ENCODE measurements around the gene DBH. TPM values are rescaled to one million over a fixed set of nuclear protein-coding genes. Genes with fewer than 3 reads are reported as not detected.
"Not testable (repeated sequence)": the region's sequence is repeated elsewhere in the genome, so short reads cannot be mapped to it uniquely, and the experiment has no call there.

Gene DBH
- total RNA-seq, 4 donors from 2014 or later, result 0.11 to 0.15 TPM; not detected in 2

DNA sequence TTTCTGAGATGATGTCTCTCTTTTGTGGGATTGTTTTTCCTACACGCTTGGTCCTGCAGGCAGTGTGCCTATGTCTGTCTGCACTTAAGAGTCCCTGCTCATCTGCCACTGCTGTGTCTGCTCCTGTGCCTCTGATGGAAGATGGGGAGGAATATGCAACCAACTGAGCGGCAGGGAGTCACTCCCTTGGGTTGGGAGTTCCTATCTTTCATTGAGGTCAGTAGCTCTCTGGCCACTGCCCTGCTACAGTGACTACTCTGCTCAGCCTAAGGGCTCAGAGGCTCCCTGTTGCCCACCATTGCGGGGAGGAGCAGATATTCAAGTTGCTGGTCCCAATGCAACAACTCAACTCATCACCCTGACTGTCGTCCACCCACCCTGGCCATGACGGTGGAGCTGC lies 13.6 kb upstream of the DBH start:
- Histone ChIP-seq H3K27ac (no peak overlapping the region), H3K27me3 (no peaks in the 10 kb centered on the region), H3K4me3 (replicated peaks in 1 of 3) (no peak overlapping the region), H3K4me1 (no peaks in the 10 kb centered on the region), H3K9me3 (no peaks in the 10 kb centered on the region), H3K36me3 (no peaks in the 10 kb centered on the region)
- 55 to 81% methylated on average over 4 to 5 of the region's 5 CpGs for WGBS, 2 donors
- TF ChIP-seq, protein P1, sequence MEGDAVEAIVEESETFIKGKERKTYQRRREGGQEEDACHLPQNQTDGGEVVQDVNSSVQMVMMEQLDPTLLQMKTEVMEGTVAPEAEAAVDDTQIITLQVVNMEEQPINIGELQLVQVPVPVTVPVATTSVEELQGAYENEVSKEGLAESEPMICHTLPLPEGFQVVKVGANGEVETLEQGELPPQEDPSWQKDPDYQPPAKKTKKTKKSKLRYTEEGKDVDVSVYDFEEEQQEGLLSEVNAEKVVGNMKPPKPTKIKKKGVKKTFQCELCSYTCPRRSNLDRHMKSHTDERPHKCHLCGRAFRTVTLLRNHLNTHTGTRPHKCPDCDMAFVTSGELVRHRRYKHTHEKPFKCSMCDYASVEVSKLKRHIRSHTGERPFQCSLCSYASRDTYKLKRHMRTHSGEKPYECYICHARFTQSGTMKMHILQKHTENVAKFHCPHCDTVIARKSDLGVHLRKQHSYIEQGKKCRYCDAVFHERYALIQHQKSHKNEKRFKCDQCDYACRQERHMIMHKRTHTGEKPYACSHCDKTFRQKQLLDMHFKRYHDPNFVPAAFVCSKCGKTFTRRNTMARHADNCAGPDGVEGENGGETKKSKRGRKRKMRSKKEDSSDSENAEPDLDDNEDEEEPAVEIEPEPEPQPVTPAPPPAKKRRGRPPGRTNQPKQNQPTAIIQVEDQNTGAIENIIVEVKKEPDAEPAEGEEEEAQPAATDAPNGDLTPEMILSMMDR (IDR thresholded peaks at IDR 0.05), result no peak
- no peak for TF ChIP-seq POLR2A (IDR thresholded peaks at IDR 0.05)
- DNase-seq, result no peak
- intact Hi-C loops (cut with DNase I), result no loop called here

- intact Hi-C loops (cut with DNase I), result not testable (repeated sequence)
Measured at GRCh38 chr9:133626008-133626407, 10.2 kb upstream of the DBH start.

GRCh38 chr9:133627341-133627740 lies 8.8 kb upstream of the DBH start:
- no peaks in the 10 kb centered on the region for H3K36me3 ChIP-seq
- H3K4me1 ChIP-seq, result no peaks in the 10 kb centered on the region
- H3K27ac ChIP-seq, result no peak overlapping the region
- WGBS, 2 donors, result 81 to 87% methylated on average over 3 of the region's 3 CpGs
- TF ChIP-seq, protein P1 (IDR thresholded peaks at IDR 0.05), result no peak
- no peak for TF ChIP-seq POLR2A (IDR thresholded peaks at IDR 0.05)
- H3K9me3 ChIP-seq, result no peaks in the 10 kb centered on the region
- intact Hi-C loops (cut with DNase I), result no loop called here
- H3K4me3 ChIP-seq (replicated peaks in 1 of 3), result no peak overlapping the region
- no peak for DNase-seq
- H3K27me3 ChIP-seq, result no peaks in the 10 kb centered on the region

More at GRCh38 chr9:133626008-133626407, 10.2 kb upstream of the DBH start:
- not testable (repeated sequence) for H3K4me1 ChIP-seq; H3K27ac ChIP-seq; H3K9me3 ChIP-seq; H3K36me3 ChIP-seq; H3K4me3 ChIP-seq (replicated peaks in 1 of 3); DNase-seq; H3K27me3 ChIP-seq

DNA sequence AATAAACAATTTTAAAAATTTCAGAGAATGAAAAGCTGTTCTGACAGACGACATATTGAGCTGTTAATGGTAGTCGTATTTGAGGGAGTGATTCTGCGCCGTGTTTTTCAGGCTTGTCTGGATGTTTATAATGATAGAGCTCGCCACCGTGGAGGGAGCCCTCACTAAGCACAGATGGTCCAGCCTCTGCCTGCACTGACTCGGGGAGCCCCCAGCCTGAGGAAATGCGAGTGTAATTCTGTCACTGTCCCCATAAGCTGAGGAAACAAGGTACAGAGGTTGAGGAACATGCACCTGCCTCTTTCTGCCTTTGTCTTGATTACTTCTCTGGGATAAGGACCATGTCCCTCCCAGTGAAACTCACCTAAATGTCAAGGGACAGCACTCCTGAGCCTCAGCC lies 7.4 kb upstream of the DBH start:
- H3K27ac ChIP-seq, result no peak overlapping the region
- H3K27me3 ChIP-seq, result no peaks in the 10 kb centered on the region
- H3K4me1 ChIP-seq, result no peaks in the 10 kb centered on the region
- intact Hi-C loops (cut with DNase I), result no loop called here
- no peaks in the 10 kb centered on the region for H3K36me3 ChIP-seq
- H3K4me3 ChIP-seq (replicated peaks in 1 of 3), result no peak overlapping the region
- no peak for DNase-seq
- TF ChIP-seq, protein P1 (IDR thresholded peaks at IDR 0.05), result no peak
- TF ChIP-seq POLR2A (IDR thresholded peaks at IDR 0.05), result no peak
- 85 to 86% methylated on average over 6 to 8 of the region's 8 CpGs for WGBS, 2 donors
- H3K9me3 ChIP-seq, result no peaks in the 10 kb centered on the region

- no peaks in the 10 kb centered on the region for H3K9me3 ChIP-seq
- no peaks in the 10 kb centered on the region for H3K4me1 ChIP-seq
- no peaks in the 10 kb centered on the region for H3K27me3 ChIP-seq
- no peak for TF ChIP-seq POLR2A (IDR thresholded peaks at IDR 0.05)
- TF ChIP-seq, protein P1 (IDR thresholded peaks at IDR 0.05), result no peak
- H3K4me3 ChIP-seq (replicated peaks in 1 of 3), result no peak overlapping the region
- H3K36me3 ChIP-seq, result no peaks in the 10 kb centered on the region
- intact Hi-C loops (cut with DNase I), result no loop called here
- no peak for DNase-seq
- H3K27ac ChIP-seq, result no peak overlapping the region
- WGBS, 2 donors, result 77 to 85% methylated on average over 9 to 10 of the region's 23 CpGs
Measured at GRCh38 chr9:133629221-133630110, 6.7 kb upstream of the DBH start.
